Ectodermal cell (in vitro differentiated cells): ENCODE results near the gene TMEM87B.

ENCODE experiments used
- H3K27ac ChIP-seq: 2 replicates; pipeline ENCODE4 v1.7.0; 2013; ENCODE audit warnings: mild to moderate bottlenecking, low read depth, low read length; ENCODE audit not compliant: insufficient read depth, poor library complexity, severe bottlenecking
- H3K27me3 ChIP-seq: 2 replicates; pipeline ENCODE4 v1.7.0; 2013; ENCODE audit warnings: mild to moderate bottlenecking, low read length; ENCODE audit not compliant: insufficient read depth, control insufficient read depth, poor library complexity, severe bottlenecking
- H3K36me3 ChIP-seq: one replicate; pipeline ENCODE4 v1.7.0; 2013; ENCODE audit warnings: low read length; ENCODE audit not compliant: control insufficient read depth, insufficient read depth
- H3K4me1 ChIP-seq: one replicate; pipeline ENCODE4 v1.7.0; 2013; ENCODE audit warnings: low read length; ENCODE audit not compliant: control insufficient read depth, insufficient read depth
- H3K4me3 ChIP-seq: 2 replicates; pipeline ENCODE4 v1.7.0; 2013; ENCODE audit warnings: low read depth, low read length, control low read depth; ENCODE audit not compliant: insufficient read depth
- H3K9me3 ChIP-seq: 2 replicates; pipeline ENCODE4 v1.7.0; 2013; ENCODE audit warnings: mild to moderate bottlenecking, low read length, moderate library complexity; ENCODE audit not compliant: control insufficient read depth
- WGBS, 2 experiments: methylation state at CpG; one replicate each; pipeline ENCODE4 v1.1.7; 2013; ENCODE audit warnings: missing lambda C conversion rate in 2 of 2; 5-methylcytosine and 5-hydroxymethylcytosine counted together

TMEM87B gene

GRCh38 chr2:112047537-112048235, 7.4 kb upstream of the TMEM87B start:
- WGBS, 2 experiments, result 69 to 83% methylated on average over 7 of the region's 7 CpGs
- H3K4me1 ChIP-seq, result no peaks in the 10 kb centered on the region
- no peak overlapping the region for H3K27ac ChIP-seq
- H3K36me3 ChIP-seq, result no peaks in the 10 kb centered on the region
- H3K27me3 ChIP-seq, result no peaks in the 10 kb centered on the region
- H3K9me3 ChIP-seq, result no peaks in the 10 kb centered on the region
- no peak overlapping the region for H3K4me3 ChIP-seq

- H3K4me1 ChIP-seq, result no peaks in the 10 kb centered on the region
- H3K36me3 ChIP-seq, result no peaks in the 10 kb centered on the region
- no peak overlapping the region for H3K4me3 ChIP-seq
- H3K27me3 ChIP-seq, result no peaks in the 10 kb centered on the region
- no peak overlapping the region for H3K27ac ChIP-seq
- 52 to 56% methylated on average over 4 of the region's 4 CpGs for WGBS, 2 experiments
- no peaks in the 10 kb centered on the region for H3K9me3 ChIP-seq
These were observed 6.9 kb upstream of the TMEM87B start for GRCh38 chr2:112048236-112048592.

- no peaks in the 10 kb centered on the region for H3K36me3 ChIP-seq
- H3K9me3 ChIP-seq, result no peaks in the 10 kb centered on the region
- H3K4me3 ChIP-seq, result no peak overlapping the region
- WGBS, 2 experiments, result 0% methylated on average over 1 of the region's 3 CpGs; no CpG with 5 or more reads in 1 of the 2 experiments
- H3K27me3 ChIP-seq, result peaks cover 4% of the 10 kb centered on the region
- no peaks in the 10 kb centered on the region for H3K4me1 ChIP-seq
- no peak overlapping the region for H3K27ac ChIP-seq
These were observed 6.2 kb upstream of the TMEM87B start for GRCh38 chr2:112048887-112049286.

GRCh38 chr2:112050316-112050715, 4.8 kb upstream of the TMEM87B start:
- Histone ChIP-seq H3K4me3 (no peak overlapping the region), H3K27ac (no peak overlapping the region), H3K27me3 (peaks cover 4% of the 10 kb centered on the region), H3K9me3 (no peaks in the 10 kb centered on the region), H3K4me1 (no peaks in the 10 kb centered on the region), H3K36me3 (no peaks in the 10 kb centered on the region)
- WGBS, 2 experiments, result 93 to 100% methylated on average over 1 of the region's 1 CpG

DNA sequence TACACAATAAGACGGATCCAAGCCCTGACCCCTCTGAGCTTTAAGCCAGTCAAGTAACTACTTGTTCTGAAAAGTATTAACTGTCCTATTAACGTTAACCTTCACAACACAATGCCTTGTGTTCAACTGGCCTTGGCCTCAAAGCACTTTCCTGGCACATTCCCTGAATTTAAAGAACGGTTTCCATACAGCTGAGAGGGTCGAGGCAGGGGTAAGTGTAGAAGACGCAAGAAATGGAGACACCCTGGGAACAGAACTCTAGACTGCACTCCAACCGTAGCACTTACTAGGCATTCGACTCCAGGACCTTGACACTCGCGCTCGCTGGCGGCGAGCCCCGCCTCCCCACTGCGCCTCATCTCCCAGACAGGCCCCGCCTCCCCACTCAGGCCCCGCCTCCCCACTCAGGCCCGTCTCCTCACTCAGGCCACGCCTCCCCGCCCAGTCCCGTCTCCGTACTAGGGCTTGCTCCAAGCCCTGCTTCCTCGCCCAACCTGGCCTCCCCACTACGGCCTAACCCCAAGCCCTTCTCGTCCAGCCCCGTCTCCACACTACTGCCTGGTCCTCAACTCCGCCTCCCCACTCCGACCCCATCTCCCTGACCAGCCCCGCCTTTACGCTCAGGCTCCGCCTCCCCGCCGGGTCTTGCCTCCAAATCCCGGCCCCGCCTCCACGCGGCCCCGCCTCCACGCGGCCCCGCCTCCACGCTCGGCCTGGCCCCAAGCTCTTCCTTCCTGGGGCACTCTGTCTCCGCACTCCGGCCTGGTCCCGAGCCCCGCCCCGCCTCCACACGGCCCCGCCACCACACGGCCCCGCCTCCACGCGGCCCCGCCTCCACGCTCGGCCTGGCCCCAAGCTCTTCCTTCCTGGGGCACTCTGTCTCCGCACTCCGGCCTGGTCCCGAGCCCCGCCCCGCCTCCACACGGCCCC, 887 bp upstream of the TMEM87B start:
- Histone ChIP-seq H3K36me3 (no peaks in the 10 kb centered on the region), H3K4me1 (peaks cover 5% of the 10 kb centered on the region), H3K4me3 (peak overlapping the region; percentile 58), H3K9me3 (no peaks in the 10 kb centered on the region), H3K27me3 (peaks cover 4% of the 10 kb centered on the region), H3K27ac (peak overlapping the region; percentile 44)
- 1% methylated on average over 59 to 62 of the region's 62 CpGs for WGBS, 2 experiments

DNA sequence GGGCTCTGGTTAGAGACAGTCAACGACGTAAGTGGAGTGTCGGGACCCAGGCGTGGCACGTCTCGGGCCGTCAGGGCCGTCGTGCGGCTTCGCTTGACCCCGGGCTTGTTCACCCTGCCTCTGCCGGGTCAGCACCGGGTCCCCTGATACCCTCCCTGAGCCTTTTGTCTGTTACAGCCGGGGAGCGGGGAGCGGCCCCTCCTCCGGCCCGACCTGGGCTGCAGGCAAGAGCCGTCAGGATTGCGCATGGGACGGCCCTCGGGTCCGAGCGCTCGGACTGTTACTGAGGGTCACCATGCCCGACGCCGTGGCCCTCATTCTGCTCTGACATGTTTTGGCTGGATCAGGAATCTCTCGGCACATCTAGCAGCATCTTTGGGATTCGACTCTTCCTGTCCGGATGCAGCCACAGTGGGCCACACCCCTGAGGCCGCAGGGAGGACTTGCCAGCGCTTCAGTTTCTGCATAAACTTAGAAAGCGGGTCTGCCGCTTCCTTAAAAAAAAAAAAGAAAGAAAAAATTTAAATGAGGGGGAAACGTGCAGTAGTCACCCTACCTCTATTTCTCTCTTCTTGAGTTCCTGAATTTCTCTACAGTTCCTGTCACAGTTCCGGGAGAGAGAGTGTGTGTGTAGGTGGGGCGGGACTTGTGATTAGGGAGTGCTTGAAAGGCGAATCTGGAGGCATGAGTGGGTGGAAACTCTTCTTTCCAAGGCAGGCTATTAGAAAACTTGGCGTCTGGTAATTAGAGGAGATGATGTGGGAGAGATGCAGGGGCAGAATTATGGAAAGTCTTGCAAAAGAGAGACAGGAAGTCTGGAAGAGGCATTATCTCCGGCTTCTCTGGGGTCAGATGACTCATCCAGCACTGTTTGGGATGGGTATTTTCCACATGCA, 909 bp downstream of the TMEM87B start:
- Histone ChIP-seq H3K9me3 (no peaks in the 10 kb centered on the region), H3K4me1 (peaks cover 5% of the 10 kb centered on the region), H3K27me3 (peaks cover 4% of the 10 kb centered on the region), H3K4me3 (peak overlapping the region; percentile 85), H3K27ac (peak overlapping the region; percentile 83), H3K36me3 (no peaks in the 10 kb centered on the region)
- WGBS, 2 experiments, result 2 to 3% methylated on average over 40 to 42 of the region's 42 CpGs

DNA sequence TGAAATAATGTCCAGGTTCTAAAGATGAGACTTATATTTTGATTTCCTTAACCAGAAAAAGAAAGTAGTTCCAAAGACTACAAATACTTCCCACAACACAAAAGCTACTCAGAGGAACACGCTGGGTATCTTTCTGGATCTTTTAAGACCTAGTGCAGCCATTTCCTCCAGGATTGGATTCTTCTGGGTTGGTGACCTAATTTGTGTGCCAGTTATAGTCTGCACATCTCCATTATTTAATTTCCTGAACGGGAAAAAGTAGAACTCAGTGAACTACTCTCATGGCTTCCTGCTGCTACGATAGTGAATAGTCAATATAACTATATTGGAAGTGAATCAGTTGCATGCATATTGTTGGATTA, 1.5 kb downstream of the TMEM87B start:
- Histone ChIP-seq H3K27me3 (peaks cover 4% of the 10 kb centered on the region), H3K4me1 (peaks cover 5% of the 10 kb centered on the region), H3K9me3 (no peaks in the 10 kb centered on the region), H3K27ac (no peak overlapping the region), H3K36me3 (no peaks in the 10 kb centered on the region), H3K4me3 (peak overlapping the region; percentile 85)
- 77 to 89% methylated on average over 3 of the region's 3 CpGs for WGBS, 2 experiments

DNA sequence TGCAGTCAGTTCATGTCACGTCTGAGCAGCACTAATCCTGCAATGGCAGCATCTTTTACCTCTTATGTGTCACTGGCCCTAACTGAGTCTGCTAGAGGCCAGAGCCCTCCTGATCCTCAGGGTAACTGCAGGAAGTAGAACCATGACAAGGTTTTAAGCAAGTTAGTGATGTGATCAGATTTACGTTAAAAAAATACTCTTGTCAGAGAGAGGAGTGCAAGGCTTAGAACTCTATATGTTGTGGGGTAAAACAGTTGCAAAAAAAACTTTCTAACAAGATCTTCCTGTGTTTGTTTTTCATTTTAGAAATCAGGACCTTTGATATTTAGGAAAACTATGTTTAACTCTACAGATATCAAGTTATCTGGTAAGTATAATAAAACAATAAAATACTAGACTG, 4.6 kb downstream of the TMEM87B start:
- WGBS, 2 experiments, result 86 to 89% methylated on average over 2 of the region's 2 CpGs
- H3K36me3 ChIP-seq, result no peaks in the 10 kb centered on the region

DNA sequence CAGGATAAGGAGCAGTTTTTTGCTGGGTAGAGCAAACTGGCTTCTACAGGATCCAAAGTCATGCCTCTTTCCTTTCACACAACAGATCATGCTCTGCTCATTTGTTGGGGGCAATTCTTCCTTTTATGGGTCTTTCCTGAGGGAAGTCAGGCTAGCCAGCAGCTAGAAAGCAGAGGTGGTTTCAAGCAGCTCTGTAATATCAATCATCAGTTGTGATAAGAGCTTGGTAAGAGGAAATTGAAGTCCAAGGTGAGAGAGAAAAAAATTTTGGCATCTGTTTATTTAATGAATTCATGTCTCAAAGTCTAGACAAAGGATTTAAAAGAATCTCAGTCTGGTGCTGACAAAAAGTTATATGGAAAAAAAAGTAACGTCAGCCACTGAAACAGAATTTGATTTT, 6.2 kb downstream of the TMEM87B start:
- Histone ChIP-seq H3K27ac (no peak overlapping the region), H3K4me3 (no peak overlapping the region), H3K9me3 (no peaks in the 10 kb centered on the region), H3K4me1 (peaks cover 5% of the 10 kb centered on the region), H3K36me3 (no peaks in the 10 kb centered on the region), H3K27me3 (no peaks in the 10 kb centered on the region)
- 88 to 100% methylated on average over 1 of the region's 1 CpG for WGBS, 2 experiments

More for the DNA sequence above, 4.6 kb downstream of the TMEM87B start:
- Histone ChIP-seq H3K27ac (no peak overlapping the region), H3K27me3 (no peaks in the 10 kb centered on the region), H3K4me3 (no peak overlapping the region), H3K4me1 (peaks cover 5% of the 10 kb centered on the region), H3K9me3 (no peaks in the 10 kb centered on the region)
